ENCODE results near the gene CCNL2. TPM values are rescaled to one million over a fixed set of nuclear protein-coding genes. Genes with fewer than 3 reads are reported as not detected.

The CCNL2 gene
- total RNA-seq, 1 experiment from 2014 or later: 173 TPM

DNA sequence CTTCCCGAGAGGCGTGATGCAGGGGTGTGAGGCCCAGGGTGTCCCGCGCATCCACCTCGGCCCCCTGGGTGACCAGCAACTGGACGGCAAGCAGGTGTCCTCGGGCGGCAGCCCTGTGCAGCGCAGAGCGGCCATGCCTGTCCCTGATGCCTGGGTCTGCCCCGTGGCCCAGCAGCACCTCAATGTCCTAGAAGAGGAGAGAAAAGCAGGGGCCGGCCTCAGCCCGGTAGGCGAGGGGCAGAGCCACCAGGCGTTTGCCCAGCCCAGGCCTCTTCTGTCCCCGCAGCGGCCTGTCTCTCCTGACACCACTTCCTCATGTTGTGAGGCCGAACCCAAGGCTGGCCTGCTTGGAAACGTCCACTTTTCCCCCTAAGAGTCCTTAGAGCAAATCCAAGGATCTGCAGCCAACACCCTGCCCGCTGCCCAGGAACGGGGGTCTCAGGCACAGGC, 20.3 kb upstream of the CCNL2 start:
- H4K5ac ChIP-seq (ENCODE audit: insufficient read length, low read depth, low read length): no peak overlapping the region
- no CpG with 5 or more reads among the region's 21 CpGs for WGBS (ENCODE audit: extremely low coverage, insufficient read length, low lambda C conversion rate)
- peak overlapping the region; percentile 68 for H3K14ac ChIP-seq (ENCODE audit: insufficient read depth, low read length)
- H3K4me1 ChIP-seq (ENCODE audit: insufficient read depth, low read length): peaks cover 5% of the 10 kb centered on the region; the same call in 1 of the 2 replicates
- H4K8ac ChIP-seq (replicated peaks; ENCODE audit: insufficient read length, low read depth, low read length): no peak overlapping the region
- Mint-ChIP-seq H3K36me3 (ENCODE audit: insufficient read depth in 1 of 3, low read depth in 3 of 3) (no peaks in the 10 kb centered on the region; a peak in 1 of 7 replicates), H3K4me1 (peaks cover 45 to 50% of the 10 kb centered on the region in 2 experiments), H3K27me3 (ENCODE audit: low read depth) (no peaks in the 10 kb centered on the region), H3K9me3 (no peaks in the 10 kb centered on the region), H3K4me3 (peak overlapping the region in 1 of 2 experiments; percentile 32; a peak in 2 of 5 replicates), H3K27ac (peak overlapping the region in 1 of 3 experiments; percentile 85; a peak in 1 of 7 replicates)
- no peak overlapping the region for H3K9ac ChIP-seq (ENCODE audit: extremely low read depth, insufficient read length, low read length)
- no peak overlapping the region for H3K4me2 ChIP-seq (ENCODE audit: insufficient read depth, insufficient read length, low read length)
- H2BK15ac ChIP-seq (ENCODE audit: low read depth, low read length): no peak overlapping the region; the same call in 1 of the 2 replicates
- no peak overlapping the region for H4K91ac ChIP-seq (ENCODE audit: insufficient read length, low read depth, low read length)
- no peaks in the 10 kb centered on the region for H3K23me2 ChIP-seq (ENCODE audit: insufficient read length, low read depth, low read length, poor library complexity, severe bottlenecking)
- H3K27me3 ChIP-seq (ENCODE audit: insufficient read depth, low read length): no peaks in the 10 kb centered on the region
- no peak overlapping the region for H2BK12ac ChIP-seq (ENCODE audit: insufficient read length, low read depth, low read length)
- TF ChIP-seq CTCF (conservative IDR thresholded peaks at IDR 0.05): no peak
- no peak overlapping the region for H2BK120ac ChIP-seq (ENCODE audit: low read depth, low read length, poor library complexity, severe bottlenecking)
- no peaks in the 10 kb centered on the region for H3K9me3 ChIP-seq (ENCODE audit: control insufficient read depth, low read depth, low read length)
- H2BK5ac ChIP-seq (ENCODE audit: insufficient read length, low read length): no peak overlapping the region
- H3T11ph ChIP-seq (ENCODE audit: low read length): no peak overlapping the region
- no peak overlapping the region for H3K23ac ChIP-seq (ENCODE audit: insufficient read length, low read depth, low read length)
- H3K18ac ChIP-seq (ENCODE audit: insufficient read length, low read depth, low read length): no peak overlapping the region
- no peak overlapping the region for H2AFZ ChIP-seq (ENCODE audit: low read length)
- no peak overlapping the region for H3K4ac ChIP-seq (ENCODE audit: low read depth, low read length)
- H4K20me1 ChIP-seq (ENCODE audit: control insufficient read depth, insufficient read depth, insufficient read length): no peaks in the 10 kb centered on the region
- no peak overlapping the region for H2BK20ac ChIP-seq (ENCODE audit: low read depth, low read length, poor library complexity, severe bottlenecking)
- no peak overlapping the region for H2AK5ac ChIP-seq (ENCODE audit: insufficient read length, low read length)
- H3K79me2 ChIP-seq (ENCODE audit: insufficient read depth, low read length): no peaks in the 10 kb centered on the region
- H3K79me1 ChIP-seq (ENCODE audit: insufficient read depth, low read depth, low read length, poor library complexity, severe bottlenecking): no peaks in the 10 kb centered on the region
- no peak overlapping the region for H3K27ac ChIP-seq (ENCODE audit: insufficient read length, low read depth, low read length)
- no peak overlapping the region for H3K56ac ChIP-seq (ENCODE audit: insufficient read length, low read depth, low read length)
- no peak for DNase-seq
